Right lobe of liver (tissue), 6 donors: Measurements from ENCODE around the gene COL24A1. TPM values are rescaled to one million over a fixed set of nuclear protein-coding genes. Genes with fewer than 3 reads are reported as not detected.
A peak's percentile ranks its signal among the peaks of the same experiment; 100 is the strongest.

Source experiments
- ATAC-seq, 4 donors: fragments of 200-7000 bp; cut with Tn5 transposase; one replicate each; pipeline ENCODE4 v1.9.1; 2020; ENCODE audit warnings: mild to moderate bottlenecking in 4 of 4, moderate library complexity in 4 of 4
- DNase-seq, 3 donors: peaks; one replicate each; pipeline ENCODE4 v3.0.0-alpha.2; 2020
- H3K27ac ChIP-seq, 3 donors: fragments of 200-600 bp; one replicate each; pipeline ENCODE4 v1.8.0; 2022
- H3K27me3 ChIP-seq, 2 donors: fragments of 200-600 bp; one replicate each; pipeline ENCODE4 v1.8.0; 2022
- H3K36me3 ChIP-seq, 4 donors: fragments of 200-600 bp; sonication (generic) in 1 of 4; one replicate each; pipeline versions ENCODE4 v1.5.1 to v1.8.0; 2017 to 2022; ENCODE audit warnings: control low read depth in 1 of 4
- H3K4me1 ChIP-seq, 4 donors: fragments of 200-600 bp; sonication (generic) in 1 of 4; one replicate each; pipeline versions ENCODE4 v1.5.1 to v1.8.0; 2017 to 2022; ENCODE audit warnings: control low read depth in 1 of 4
- H3K4me3 ChIP-seq, 3 donors: fragments of 200-600 bp; one replicate each; pipeline ENCODE4 v1.8.0; 2022
- H3K9me3 ChIP-seq, 4 donors: fragments of 200-600 bp; sonication (generic) in 1 of 4; one replicate each; pipeline versions ENCODE4 v1.5.1 to v1.8.0; 2017 to 2022; ENCODE audit warnings: control low read depth in 1 of 4
- CTCF ChIP-seq, 4 donors: fragments of 200-600 bp in 3 of 4; fragments of 450-650 bp in 1 of 4; IDR thresholded peaks; one replicate each; pipeline versions ENCODE4 v1.5.1 to v1.8.0; 2016 to 2022; ENCODE audit warnings: antibody characterized with exemption in 4 of 4, mild to moderate bottlenecking in 2 of 4
- POLR2A ChIP-seq: fragments of 450-650 bp; IDR thresholded peaks from one replicate; pipeline ENCODE4 v1.6.1; 2017; ENCODE audit warnings: antibody characterized with exemption, mild to moderate bottlenecking
- WGBS: methylation state at CpG from one replicate; pipeline ENCODE4 v1.1.6; 2018; ENCODE audit warnings: low coverage, low lambda C conversion rate; ENCODE audit not compliant: insufficient coverage; ENCODE audit errors: missing lambda C conversion rate; 5-methylcytosine and 5-hydroxymethylcytosine counted together
- intact Hi-C, 2 donors: fragments of 100-400 bp; cut with DNase I; formaldehyde crosslinking; loops; one replicate each; pipeline versions ENCODE4 v1.11.2 to v1.14.1; 2022
- total RNA-seq, 6 experiments: library from RNA; depleted of rRNA in 2 of 6; stranded (reverse); fragments of >200 nt in 2 of 6; fragmentation: NEBNext Ultra II Directional in 3 of 6; extraction: Animal tissue kit (Norgen Biotek cat#: 25700) in 3 of 6; gene quantifications; one replicate each; pipeline versions ENCODE4 v1.1.0 to v1.2.4, GENCODE V29; 2016 to 2023
- donor health status: DM: no; HTN: yes; CAD: no.
- donor health status: DM: no; HTN: no; CAD: no.
- donor health status: DM: no; HTN: no; CAD: no.
- donor health status: DM: no; HTN: yes; CAD: no.
- donor health status: DM: no; HTN: yes; CAD: no.

Gene COL24A1
- total RNA-seq, 6 experiments from 2014 or later = 0.05 to 0.07 TPM; not detected in 4

- ATAC-seq (no peak), DNase-seq (no peak)
- WGBS = 52% methylated on average over 2 of the region's 2 CpGs
- Histone ChIP-seq H3K36me3 (no peaks in the 10 kb centered on the region), H3K27me3 (no peaks in the 10 kb centered on the region), H3K9me3 (no peaks in the 10 kb centered on the region), H3K27ac (no peak overlapping the region), H3K4me1 (no peaks in the 10 kb centered on the region), H3K4me3 (no peak overlapping the region)
- intact Hi-C loops = no loop called here
- no peak for TF ChIP-seq POLR2A
- no peak for TF ChIP-seq CTCF (IDR thresholded peaks at IDR 0.05)
Observed at GRCh38 chr1:86052948-86053698, 103.4 kb downstream of the COL24A1 start.

GRCh38 chr1:86035101-86035500 is 121.5 kb downstream of the COL24A1 start:
- H3K9me3 ChIP-seq = no peaks in the 10 kb centered on the region
- ATAC-seq (no peak), DNase-seq (no peak)
- no peaks in the 10 kb centered on the region for H3K4me1 ChIP-seq
- H3K36me3 ChIP-seq = no peaks in the 10 kb centered on the region
- H3K4me3 ChIP-seq = no peak overlapping the region
- WGBS = 36% methylated on average over 1 of the region's 1 CpG
- H3K27ac ChIP-seq = no peak overlapping the region
- no peaks in the 10 kb centered on the region for H3K27me3 ChIP-seq
- intact Hi-C loops = no loop called here
- no peak for TF ChIP-seq CTCF (IDR thresholded peaks at IDR 0.05)
- TF ChIP-seq POLR2A = no peak

GRCh38 chr1:86030180-86030579 is 126.4 kb downstream of the COL24A1 start:
- Histone ChIP-seq H3K9me3 (no peaks in the 10 kb centered on the region), H3K4me1 (no peaks in the 10 kb centered on the region), H3K4me3 (no peak overlapping the region), H3K36me3 (no peaks in the 10 kb centered on the region), H3K27me3 (no peaks in the 10 kb centered on the region), H3K27ac (no peak overlapping the region)
- TF ChIP-seq CTCF (IDR thresholded peaks at IDR 0.05) = no peak
- TF ChIP-seq POLR2A = no peak
- intact Hi-C loops = no loop called here
- 33% methylated on average over 1 of the region's 1 CpG for WGBS
- ATAC-seq (no peak), DNase-seq (no peak)

GRCh38 chr1:86018283-86018923 is 138.2 kb downstream of the COL24A1 start:
- intact Hi-C loops = no loop called here
- Histone ChIP-seq H3K27ac (no peak overlapping the region), H3K27me3 (no peaks in the 10 kb centered on the region), H3K36me3 (no peaks in the 10 kb centered on the region), H3K4me3 (no peak overlapping the region), H3K4me1 (no peaks in the 10 kb centered on the region), H3K9me3 (no peaks in the 10 kb centered on the region)
- 19% methylated on average over 2 of the region's 2 CpGs for WGBS
- ATAC-seq (peak; percentile 64 to 75 (median 70)), DNase-seq (no peak)
- TF ChIP-seq POLR2A (no peak), CTCF (IDR thresholded peaks at IDR 0.05) (peak; percentile 38 to 86 (median 81))
